Stimulated activated CD8-positive, alpha-beta memory T cell treated with anti-CD3 and anti-CD28 coated beads, Interleukin-7, amount 100 ng/mL, for 4 hours (primary cell): ENCODE measurements around the gene CREB3L1.
"Not testable (repeated sequence)": the region's sequence is repeated elsewhere in the genome, so short reads cannot be mapped to it uniquely, and the experiment has no call there.

Source experiments
- DNase-seq, 2 donors: peaks; one replicate each; pipeline ENCODE4 v3.0.0-alpha.2; 2020; ENCODE audit warnings: low read depth in 2 of 2

CREB3L1 gene

DNA sequence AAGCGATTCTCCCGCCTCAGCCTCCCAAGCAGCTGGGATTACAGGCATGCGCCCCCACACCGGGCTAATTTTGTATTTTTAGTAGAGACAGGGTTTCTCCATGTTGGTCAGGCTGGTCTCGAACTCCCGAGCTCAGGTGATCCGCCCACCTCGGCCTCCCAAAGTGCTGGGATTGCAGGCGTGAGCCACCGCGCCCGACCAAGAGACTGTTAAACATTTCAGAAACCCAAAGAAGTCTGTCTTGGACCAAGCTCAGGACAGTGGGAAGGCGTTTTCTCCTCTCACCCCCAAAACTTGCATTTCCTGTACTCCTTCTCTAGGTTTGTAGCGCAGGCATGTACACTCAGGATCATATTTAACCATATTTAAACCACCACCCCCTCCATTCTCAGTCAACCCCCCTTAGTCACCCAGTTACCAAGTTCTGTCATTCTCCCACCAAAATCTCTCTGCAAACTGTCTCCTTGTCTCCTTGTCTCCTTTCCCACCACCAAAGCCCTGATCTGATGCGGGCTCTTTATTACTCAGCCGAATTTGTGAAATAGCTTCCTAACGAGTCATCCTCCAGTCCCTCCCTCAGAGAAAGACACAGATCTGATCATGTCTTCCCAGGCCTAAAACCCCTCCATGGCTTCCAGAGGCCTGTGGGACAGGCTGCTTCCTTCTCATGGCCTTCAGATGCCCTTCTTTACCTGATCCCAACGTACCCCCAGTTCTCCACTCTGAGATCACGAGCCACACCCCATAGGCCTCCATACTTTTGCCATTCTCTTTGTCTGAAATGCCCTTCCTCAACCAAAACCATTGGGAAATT lies 29.0 kb upstream of the CREB3L1 start:
- DNase-seq, result no peak

GRCh38 chr11:46249103-46249937 lies 28.1 kb upstream of the CREB3L1 start:
- DNase-seq, result no peak

DNA sequence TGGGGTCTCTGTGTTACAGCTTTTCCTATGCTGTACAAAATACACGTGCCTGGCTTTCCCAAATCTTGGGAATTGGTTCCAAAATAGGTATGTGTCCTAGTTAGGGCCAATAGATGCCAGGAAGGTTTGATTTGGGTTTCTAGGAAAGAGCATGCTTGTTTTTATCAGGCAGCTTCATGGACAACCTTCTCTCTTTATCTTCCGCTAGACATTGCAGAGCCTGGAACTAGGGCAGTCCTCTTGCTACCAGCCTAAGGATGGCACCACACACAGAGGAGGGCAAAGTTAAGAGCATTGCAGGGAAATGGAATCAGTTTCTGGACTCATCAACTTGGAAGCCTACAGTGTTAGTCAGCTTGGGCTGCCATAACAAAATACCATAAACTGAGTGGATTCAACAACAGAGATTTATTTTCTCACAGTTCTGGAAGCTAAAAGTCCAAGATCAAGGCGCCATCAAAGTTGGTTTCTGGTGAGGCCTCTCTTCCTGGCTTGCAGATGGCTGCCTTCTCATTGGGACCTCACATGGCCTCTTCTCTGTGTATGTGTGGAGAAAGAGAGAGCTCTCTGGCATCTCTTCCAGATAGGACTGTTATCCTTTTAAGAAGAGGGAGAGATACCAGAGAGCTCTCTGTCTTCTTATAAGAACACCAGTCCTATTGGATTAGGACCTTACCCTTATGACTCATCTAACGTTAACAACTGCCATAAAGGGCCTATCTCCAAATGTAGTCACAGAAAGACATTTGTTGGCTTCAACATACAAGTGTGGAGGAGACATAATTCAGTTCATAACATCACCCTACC lies 27.3 kb upstream of the CREB3L1 start:
- no peak for DNase-seq

DNA sequence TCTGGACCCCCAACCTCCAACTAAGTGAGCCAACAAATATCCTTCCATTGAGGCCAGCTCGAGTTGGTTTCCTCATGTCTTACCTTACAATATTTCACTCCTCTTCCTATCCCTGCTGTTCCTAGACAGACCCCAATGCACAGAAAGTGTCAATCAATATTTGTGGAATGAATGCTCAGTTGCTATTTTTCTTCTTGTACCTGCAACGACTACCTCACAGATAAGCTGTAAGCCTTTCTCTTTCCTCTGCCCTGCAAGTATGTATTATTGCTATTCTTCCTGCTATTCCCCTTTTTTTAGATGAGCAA lies 26.8 kb upstream of the CREB3L1 start:
- no peak for DNase-seq

DNA sequence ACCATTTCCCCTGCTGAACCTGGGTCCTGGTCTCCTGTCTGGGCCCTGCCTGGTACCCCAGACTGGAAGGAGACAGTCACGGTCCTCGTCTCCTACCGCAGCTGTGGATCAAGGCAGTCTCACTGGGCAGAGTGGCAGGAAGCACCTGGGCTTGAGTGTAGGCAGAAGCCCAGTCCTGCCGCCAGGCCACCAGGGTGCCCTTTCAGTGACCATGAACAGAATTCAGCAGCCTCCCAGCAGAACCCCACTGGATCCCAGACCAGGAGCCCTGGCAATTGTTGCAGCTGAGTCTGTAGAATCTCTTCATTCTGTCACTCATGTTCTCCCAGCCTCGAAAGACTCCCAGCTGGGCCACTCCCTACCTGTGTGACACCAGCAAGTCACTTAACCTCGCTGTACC lies 25.5 kb upstream of the CREB3L1 start:
- no peak for DNase-seq

DNA sequence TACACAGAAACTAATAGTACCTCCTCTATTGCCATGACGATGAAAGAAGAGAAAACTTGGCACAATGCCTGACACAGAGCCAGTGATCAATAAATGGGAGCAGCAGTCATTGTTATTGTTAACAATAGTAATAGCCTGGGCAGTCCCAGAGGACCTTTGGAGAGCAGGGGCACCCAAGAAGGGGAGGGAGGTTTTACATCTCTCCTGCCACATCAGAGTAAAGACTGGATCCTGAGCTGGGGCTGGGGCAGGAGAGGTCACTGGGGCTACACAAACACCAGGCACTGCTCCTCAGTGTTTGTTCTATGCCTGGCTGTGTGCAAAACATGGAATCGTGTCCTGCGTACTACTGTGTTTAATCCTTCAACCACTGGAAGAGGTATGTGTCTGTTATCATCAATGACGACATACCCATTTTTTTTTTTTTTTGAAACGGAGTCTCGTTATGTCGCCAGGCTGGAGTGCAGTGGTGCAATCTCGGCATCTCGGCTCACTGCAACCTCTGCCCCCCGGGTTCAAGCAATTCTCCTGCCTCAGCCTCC lies 25.0 kb upstream of the CREB3L1 start:
- DNase-seq, result no peak

DNA sequence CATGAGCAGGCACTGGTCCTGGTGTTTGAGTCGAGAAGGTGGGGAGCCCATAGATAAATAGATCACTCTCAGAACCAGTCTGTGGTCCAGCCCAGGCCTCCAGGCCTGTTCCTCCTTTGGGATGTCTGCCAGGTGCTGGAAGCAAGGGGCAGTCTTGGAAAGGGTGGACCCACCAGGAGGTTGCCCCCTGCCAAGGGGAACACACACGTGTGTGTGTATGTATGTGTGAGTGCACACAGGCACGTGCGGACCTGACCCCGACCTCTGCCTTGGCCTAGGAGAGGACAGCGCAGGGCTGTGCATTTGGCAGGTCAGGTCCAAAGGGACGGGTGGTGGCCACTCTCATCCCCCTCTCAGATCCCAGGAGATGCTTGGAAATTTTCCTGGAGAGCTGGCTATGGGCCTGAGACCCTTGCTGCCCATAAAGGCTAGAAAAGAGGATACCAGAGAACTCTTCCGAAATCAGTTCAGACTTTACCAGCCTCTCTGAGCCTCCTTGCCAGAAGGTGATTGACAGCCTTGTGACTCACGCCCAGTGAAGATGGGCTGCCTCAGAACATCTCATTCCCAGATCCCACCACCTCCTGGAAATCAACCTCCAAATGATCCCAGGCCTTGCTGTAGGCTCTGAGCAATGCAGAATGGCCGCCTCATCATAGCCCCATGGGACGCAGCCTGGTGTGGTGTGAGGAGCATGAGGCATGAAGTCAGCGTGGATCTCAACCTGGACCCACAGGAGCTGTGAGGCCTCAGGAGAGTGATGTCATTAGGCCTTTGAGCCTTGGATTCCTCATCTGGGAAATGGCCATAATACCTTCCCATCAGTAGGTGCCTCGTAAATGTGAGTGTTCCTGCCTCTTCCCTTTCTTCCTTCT lies 24.0 kb upstream of the CREB3L1 start:
- DNase-seq, result no peak

DNA sequence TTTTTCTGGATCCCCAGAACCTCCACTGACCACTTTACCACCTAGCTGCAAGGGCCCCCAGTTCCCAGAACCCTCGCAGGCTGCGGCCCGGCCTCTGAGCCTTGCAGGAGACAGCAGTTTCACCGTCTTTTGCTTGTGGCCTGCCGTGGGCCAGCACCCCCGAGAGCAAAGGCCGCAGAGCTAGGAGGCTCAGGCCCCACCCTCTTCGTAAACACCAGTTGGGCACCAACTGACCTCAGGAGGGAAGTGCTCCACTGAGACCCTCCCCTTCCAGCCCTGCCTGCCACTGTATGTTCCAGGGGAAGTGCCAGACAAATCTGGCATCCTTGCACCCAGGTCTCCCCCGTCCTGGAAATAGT lies 23.4 kb upstream of the CREB3L1 start:
- no peak for DNase-seq

GRCh38 chr11:46256540-46257001 lies 20.9 kb upstream of the CREB3L1 start:
- no peak for DNase-seq

DNA sequence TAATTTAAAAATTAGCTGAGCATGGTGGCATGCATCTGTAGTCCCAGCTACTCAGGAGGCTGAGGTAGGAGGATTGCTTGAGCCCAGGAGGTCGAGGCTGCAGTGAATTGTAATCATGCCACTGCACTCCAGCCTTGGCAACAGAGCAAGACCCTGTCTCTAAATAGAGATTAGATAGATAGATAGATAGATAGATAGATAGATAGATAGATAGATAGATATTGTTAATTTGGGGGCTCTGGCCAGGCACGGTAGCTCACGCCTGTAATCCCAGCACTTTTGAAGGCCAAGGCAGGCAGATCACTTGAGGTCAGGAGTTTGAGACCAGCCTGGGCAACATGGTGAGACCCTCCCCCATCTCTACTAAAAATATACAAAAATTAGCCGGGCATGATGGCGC lies 18.1 kb upstream of the CREB3L1 start:
- DNase-seq, result not testable (repeated sequence)

DNA sequence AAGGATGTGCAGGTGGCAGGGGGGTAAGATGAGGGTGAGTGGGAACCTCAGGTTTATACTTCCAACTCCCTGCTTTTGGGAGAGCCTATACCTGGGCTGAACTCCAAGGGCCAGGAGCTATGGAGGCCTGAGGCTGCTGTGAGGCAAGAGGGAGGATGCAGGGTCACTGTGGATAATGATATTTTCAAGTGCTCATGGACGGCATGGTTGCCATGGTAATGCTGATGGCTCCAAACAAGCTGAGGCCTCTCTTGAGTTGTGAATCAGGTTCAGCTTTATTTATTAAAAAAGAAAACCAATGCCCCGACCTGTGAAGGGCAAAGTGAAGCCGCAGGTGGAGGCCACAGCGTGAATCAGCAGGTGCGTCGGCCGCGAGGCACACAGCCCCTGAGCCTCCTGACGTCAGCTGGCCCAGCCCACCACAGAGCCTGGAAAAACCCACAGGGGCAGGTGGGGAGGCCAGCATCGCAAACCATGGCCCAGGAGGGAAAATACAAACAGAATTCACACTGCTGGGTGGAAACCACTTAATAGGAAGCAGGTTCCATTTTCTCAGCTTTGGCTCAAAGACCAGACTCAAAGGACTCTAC lies 17.4 kb upstream of the CREB3L1 start:
- DNase-seq, result no peak

GRCh38 chr11:46263120-46263519 lies 14.3 kb upstream of the CREB3L1 start:
- no peak for DNase-seq

- no peak for DNase-seq
Observed at GRCh38 chr11:46264030-46264429, 13.4 kb upstream of the CREB3L1 start.

- no peak for DNase-seq
Observed at GRCh38 chr11:46264976-46265375, 12.5 kb upstream of the CREB3L1 start.

GRCh38 chr11:46265764-46266163 lies 11.7 kb upstream of the CREB3L1 start:
- DNase-seq, result no peak

DNA sequence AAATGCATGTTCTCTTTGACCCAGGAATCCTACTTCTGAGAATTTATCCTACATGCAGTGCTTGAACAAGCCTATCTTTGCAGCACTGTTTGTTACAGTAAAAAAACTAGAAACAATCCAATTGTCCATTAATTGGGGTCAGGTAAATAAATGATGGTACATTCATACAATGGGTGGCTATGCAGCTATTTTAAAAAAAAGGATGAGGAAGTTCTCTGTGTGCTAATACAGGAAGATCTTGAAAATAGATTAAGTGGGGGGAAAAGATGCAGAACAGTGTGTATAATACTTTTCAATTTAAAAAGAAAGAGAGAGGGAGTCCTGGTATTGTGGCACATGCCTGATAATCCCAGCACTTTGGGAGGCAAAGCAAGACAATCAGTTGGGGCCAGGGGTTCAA lies 9.5 kb upstream of the CREB3L1 start:
- DNase-seq, result no peak

- DNase-seq, result no peak
Observed at GRCh38 chr11:46270684-46271083, 6.8 kb upstream of the CREB3L1 start.

DNA sequence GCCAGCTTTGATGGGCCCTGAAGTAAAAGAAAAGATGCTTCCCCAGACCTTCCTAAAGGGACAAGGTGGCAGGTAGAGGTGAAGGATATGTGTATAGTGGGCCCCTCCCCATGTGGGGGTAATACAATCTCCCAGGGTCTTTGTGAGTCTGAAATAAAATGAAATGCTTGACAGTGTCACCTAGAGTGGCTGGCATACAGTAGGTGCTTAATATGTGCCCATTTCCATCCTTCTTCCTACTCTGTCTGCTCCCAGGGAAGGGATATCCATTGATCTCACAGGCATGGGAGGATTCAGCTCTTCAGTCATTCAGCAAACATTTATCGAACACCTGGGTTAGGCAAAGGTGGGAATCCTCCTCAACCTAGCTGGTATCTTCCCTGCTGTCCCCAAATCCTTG lies 6.1 kb upstream of the CREB3L1 start:
- DNase-seq, result no peak

- no peak for DNase-seq
Observed at GRCh38 chr11:46271875-46272815, 5.3 kb upstream of the CREB3L1 start.
